H1 (cell line): ENCODE measurements around the gene DNM2. TPM values are rescaled to one million over a fixed set of nuclear protein-coding genes. Genes with fewer than 3 reads are reported as not detected.

ENCODE experiments used
- CTCF ChIA-PET: fragments of 300-600 bp; sonication (Branson Sonifier 250); formaldehyde crosslinking; loops from one replicate; lab custom pipeline; 2021; ENCODE audit not compliant: partially characterized antibody; lab: Charles Lee
- POLR2A ChIA-PET: fragments of 300-600 bp; sonication (Branson Sonifier 250); formaldehyde crosslinking; loops from one replicate; lab custom pipeline; 2021; ENCODE audit warnings: inconsistent platforms; ENCODE audit not compliant: partially characterized antibody; lab: Charles Lee
- DNase-seq, 2 experiments: peaks; one replicate each; pipeline versions ENCODE4 v3.0.0 to v3.0.0-alpha.2; 2010 to 2022; ENCODE audit warnings: low spot score in 2 of 2, low read depth in 1 of 2, mixed read lengths in 1 of 2
- FAIRE-seq: peaks from 2 replicates; lab custom pipeline; 2011; peaks lifted over from hg19 to GRCh38; lab: Jason Lieb, UNC
- H2AFZ ChIP-seq: 2 replicates; pipeline ENCODE4 v1.8.1; 2012; ENCODE audit warnings: low read length, inconsistent platforms
- H2AK5ac ChIP-seq: 2 replicates; pipeline ENCODE4 v1.6.1; 2013; ENCODE audit warnings: low read depth, low read length
- H2BK120ac ChIP-seq: replicated peaks from 2 replicates; pipeline ENCODE3; 2013; ENCODE audit warnings: low read depth, low read length, inconsistent platforms
- H2BK12ac ChIP-seq: 2 replicates; pipeline ENCODE4 v1.6.1; 2013; ENCODE audit warnings: low read depth, low read length
- H2BK15ac ChIP-seq: 2 replicates; pipeline ENCODE4 v1.6.1; 2013; ENCODE audit warnings: low read length
- H2BK20ac ChIP-seq: 2 replicates; pipeline ENCODE4 v1.6.1; 2013; ENCODE audit warnings: low read length
- H2BK5ac ChIP-seq: 2 replicates; pipeline ENCODE4 v1.6.1; 2013; ENCODE audit warnings: low read depth, low read length
- H3K14ac ChIP-seq: 2 replicates; pipeline ENCODE4 v1.6.1; 2013; ENCODE audit warnings: inconsistent platforms; ENCODE audit not compliant: insufficient read length
- H3K18ac ChIP-seq: 2 replicates; pipeline ENCODE4 v1.6.1; 2013; ENCODE audit warnings: low read length; ENCODE audit errors: extremely low read depth
- H3K23ac ChIP-seq: 2 replicates; pipeline ENCODE4 v1.6.1; 2013; ENCODE audit warnings: inconsistent platforms; ENCODE audit not compliant: insufficient read length
- H3K23me2 ChIP-seq: 2 replicates; pipeline ENCODE4 v1.6.1; 2013; ENCODE audit warnings: low read depth, low read length
- H3K27ac ChIP-seq: 2 replicates; pipeline ENCODE4 v1.6.1; 2011; ENCODE audit warnings: low read depth, low read length, inconsistent platforms
- H3K27me3 ChIP-seq, 4 experiments: replicated peaks in 1 of 4; 1 replicate in 1 of 4; 2 replicates in 3 of 4; pipeline versions ENCODE4 v1.6.1 to v1.8.1; 2011 to 2013; ENCODE audit warnings: low read length in 3 of 4, mild to moderate bottlenecking in 3 of 4, inconsistent platforms in 2 of 4, mixed read lengths in 2 of 4, moderate library complexity in 1 of 4; ENCODE audit not compliant: control insufficient read depth in 3 of 4, insufficient read depth in 3 of 4; ENCODE audit errors: extremely low read depth in 1 of 4
- H3K36me3 ChIP-seq, 4 experiments: 2 replicates each; pipeline versions ENCODE4 v1.6.1 to v1.8.1; 2011 to 2013; ENCODE audit warnings: mild to moderate bottlenecking in 4 of 4, low read length in 3 of 4, moderate library complexity in 2 of 4, control low read depth in 1 of 4, inconsistent platforms in 1 of 4; ENCODE audit not compliant: insufficient read depth in 4 of 4, control insufficient read depth in 2 of 4
- H3K4ac ChIP-seq: replicated peaks from 2 replicates; pipeline ENCODE3; 2013; ENCODE audit warnings: low read length, low read depth, mixed read lengths, inconsistent platforms; ENCODE audit not compliant: insufficient read length
- H3K4me1 ChIP-seq, 4 experiments: replicated peaks in 1 of 4; 1 replicate in 1 of 4; 2 replicates in 3 of 4; pipeline versions ENCODE4 v1.6.1 to v1.8.1; 2011 to 2013; ENCODE audit warnings: low read length in 3 of 4, inconsistent platforms in 2 of 4, mixed read lengths in 1 of 4; ENCODE audit not compliant: insufficient read depth in 4 of 4, control insufficient read depth in 3 of 4
- H3K4me2 ChIP-seq, 2 experiments: 2 replicates each; pipeline versions ENCODE4 v1.6.1 to v1.8.1; 2011 to 2013; ENCODE audit warnings: low read depth in 2 of 2, low read length in 2 of 2, control low read depth in 1 of 2, inconsistent platforms in 1 of 2, mild to moderate bottlenecking in 1 of 2; ENCODE audit not compliant: insufficient read depth in 1 of 2
- H3K4me3 ChIP-seq, 4 experiments: fragments of 200-600, 300-600 bp in 1 of 4; sonication (generic), shearing (Covaris generic), sonication (Bioruptor Twin) in 1 of 4; 2 replicates each; pipeline versions ENCODE4 v1.5.1 to v1.8.1; 2011 to 2016; ENCODE audit warnings: low read length in 4 of 4, low read depth in 3 of 4, control low read depth in 2 of 4, inconsistent platforms in 2 of 4, mild to moderate bottlenecking in 2 of 4, mixed read lengths in 1 of 4, moderate library complexity in 1 of 4; ENCODE audit not compliant: insufficient read depth in 2 of 4; ENCODE audit errors: extremely low read depth in 1 of 4
- H3K56ac ChIP-seq: replicated peaks from 2 replicates; pipeline ENCODE3; 2013; ENCODE audit warnings: low read depth, mild to moderate bottlenecking, mixed read lengths, low read length, inconsistent platforms; ENCODE audit not compliant: insufficient read length
- H3K79me1 ChIP-seq: 2 replicates; pipeline ENCODE4 v1.6.1; 2013; ENCODE audit warnings: low read depth, low read length, control low read depth
- H3K79me2 ChIP-seq, 2 experiments: 2 replicates each; pipeline versions ENCODE4 v1.6.1 to v1.8.1; 2012 to 2013; ENCODE audit warnings: low read length in 2 of 2, mild to moderate bottlenecking in 2 of 2, inconsistent platforms in 1 of 2; ENCODE audit not compliant: insufficient read depth in 2 of 2, control insufficient read depth in 1 of 2
- H3K9ac ChIP-seq, 4 experiments: replicated peaks in 1 of 4; 1 replicate in 1 of 4; 2 replicates in 3 of 4; pipeline versions ENCODE4 v1.6.1 to v1.8.1; 2011 to 2013; ENCODE audit warnings: low read depth in 3 of 4, low read length in 3 of 4, control low read depth in 2 of 4, mild to moderate bottlenecking in 2 of 4, moderate library complexity in 2 of 4, inconsistent platforms in 1 of 4; ENCODE audit errors: extremely low read depth in 1 of 4
- H3K9me3 ChIP-seq, 2 experiments: 2 replicates each; pipeline versions ENCODE4 v1.6.1 to v1.8.1; 2012 to 2013; ENCODE audit warnings: mild to moderate bottlenecking in 2 of 2, moderate library complexity in 2 of 2, control low read depth in 1 of 2, inconsistent platforms in 1 of 2, low read depth in 1 of 2, low read length in 1 of 2, mixed read lengths in 1 of 2; ENCODE audit not compliant: insufficient read depth in 2 of 2
- H4K20me1 ChIP-seq, 2 experiments: replicated peaks in 1 of 2; 2 replicates each; pipeline versions ENCODE3 to v1.8.1; 2011 to 2013; ENCODE audit warnings: inconsistent platforms in 2 of 2, low read length in 2 of 2, mild to moderate bottlenecking in 1 of 2; ENCODE audit not compliant: insufficient read depth in 2 of 2, control insufficient read depth in 1 of 2
- H4K5ac ChIP-seq: 2 replicates; pipeline ENCODE4 v1.6.1; 2013; ENCODE audit warnings: low read length, low read depth, mixed read lengths, inconsistent platforms; ENCODE audit not compliant: insufficient read length
- H4K8ac ChIP-seq: 2 replicates; pipeline ENCODE4 v1.8.0; 2013; ENCODE audit warnings: mild to moderate bottlenecking, moderate library complexity, low read length, inconsistent platforms; ENCODE audit not compliant: insufficient read depth; ENCODE audit errors: extremely low read depth
- H4K91ac ChIP-seq: replicated peaks from 2 replicates; pipeline ENCODE3; 2013; ENCODE audit warnings: low read length, mixed read lengths, inconsistent platforms; ENCODE audit not compliant: insufficient read length
- CTBP2 ChIP-seq: IDR thresholded peaks from 2 replicates; pipeline ENCODE4 v1.7.0; 2011; ENCODE audit warnings: borderline replicate concordance, mild to moderate bottlenecking, moderate library complexity, mixed read lengths, low read length; ENCODE audit not compliant: insufficient read depth, insufficient read length
- WGBS, 2 experiments: shearing (Covaris generic) in 1 of 2; methylation state at CpG; one replicate each; pipeline versions ENCODE4 v1.1.6 to v1.1.7; 2013 to 2015; ENCODE audit warnings: low lambda C conversion rate in 2 of 2, mixed read lengths in 2 of 2, inconsistent platforms in 1 of 2, low coverage in 1 of 2, missing lambda C conversion rate in 1 of 2; ENCODE audit not compliant: insufficient replicate concordance in 2 of 2, insufficient coverage in 1 of 2, insufficient read length in 1 of 2; ENCODE audit errors: extremely low coverage in 1 of 2, missing lambda C conversion rate in 1 of 2; 5-methylcytosine and 5-hydroxymethylcytosine counted together
- polyA plus RNA-seq, 7 experiments: library from polyadenylated mRNA; depleted of rRNA in 3 of 7; stranded (reverse) in 5 of 7; unstranded in 2 of 7; fragments of >200 nt in 5 of 7; fragments of 200-250 nt in 2 of 7; gene quantifications; 1 replicate in 5 of 7; 2 replicates in 1 of 7; 4 replicates in 1 of 7; pipeline versions ENCODE4 v1.2.1 to v1.2.3, GENCODE V29; 2011 to 2013; ENCODE audit warnings: missing spikeins in 2 of 7, mixed read lengths in 2 of 7
- total RNA-seq: library from RNA; stranded (reverse); fragmentation: NEBNext Ultra II Directional; extraction: Animal tissue kit (Norgen Biotek cat#: 25700); gene quantifications from 2 replicates; pipeline ENCODE4 v1.2.1, GENCODE V29; 2021

The DNM2 gene
- total and polyA plus RNA-seq, 2 of the 8 experiments (the other 6 are each of a cell fraction or from before 2014, with no cell fraction given), result 61.9 to 120 TPM

DNA sequence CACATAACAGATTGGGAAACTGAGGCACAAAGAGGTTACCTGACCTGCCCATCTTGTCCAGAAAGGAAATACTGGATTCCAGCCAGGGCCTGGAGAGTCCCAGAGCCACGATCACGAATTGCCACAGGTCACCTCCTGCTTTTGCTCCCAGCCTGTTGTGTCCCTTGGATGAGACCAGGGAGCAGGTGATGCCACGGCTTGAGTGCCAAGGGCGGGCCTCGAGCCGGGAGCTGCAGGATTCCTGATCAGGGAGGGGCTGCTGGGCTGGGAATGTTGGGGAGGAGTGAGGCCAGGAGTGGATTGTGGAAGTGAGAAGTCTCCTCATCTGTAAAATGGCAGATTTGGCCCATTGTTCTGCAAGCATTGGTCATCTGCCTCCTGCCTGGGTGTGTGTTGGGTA lies 29.4 kb downstream of the DNM2 start:
- Histone ChIP-seq H3K27me3 (no peaks in the 10 kb centered on the region), H3K56ac (no peak overlapping the region), H3K14ac (no peak overlapping the region), H2BK5ac (no peak overlapping the region), H2BK12ac (no peak overlapping the region), H3K23ac (no peak overlapping the region), H3K79me1 (peaks cover 19% of the 10 kb centered on the region), H3K79me2 (peaks cover 4 to 75% of the 10 kb centered on the region in 2 experiments), H3K4me2 (no peak overlapping the region), H4K91ac (no peak overlapping the region), H4K5ac (no peak overlapping the region), H3K27ac (no peak overlapping the region), H2AK5ac (no peak overlapping the region), H2BK120ac (no peak overlapping the region), H3K4me1 (peaks cover 0 to 9% (median 5%) of the 10 kb centered on the region in 4 experiments; a peak in 4 of 7 replicates), H3K36me3 (no peaks in the 10 kb centered on the region), H3K9me3 (no peaks in the 10 kb centered on the region), H3K9ac (peak overlapping the region in 2 of 4 experiments; percentile 13 to 37; a peak in 3 of 7 replicates), H2BK20ac (no peak overlapping the region), H4K20me1 (peaks cover 21 to 29% of the 10 kb centered on the region in 2 experiments), H3K4me3 (no peak overlapping the region), H3K18ac (no peak overlapping the region), H4K8ac (peak overlapping the region; percentile 3; the same call in 1 of the 2 replicates), H3K23me2 (no peaks in the 10 kb centered on the region; the same call in 1 of the 2 replicates), H2BK15ac (no peak overlapping the region), H2AFZ (no peak overlapping the region), H3K4ac (no peak overlapping the region)
- POLR2A ChIA-PET, result no interaction called here
- 86% methylated on average over 6 of the region's 6 CpGs; no CpG with 5 or more reads in 1 of the 2 experiments for WGBS, 2 experiments
- FAIRE-seq (no peak), DNase-seq (no peak)
- CTCF ChIA-PET, result no interaction called here
- TF ChIP-seq CTBP2, result no peak
